HCT116 (cell line): Measurements from ENCODE around the gene FLT4. TPM values are rescaled to one million over a fixed set of nuclear protein-coding genes. Genes with fewer than 3 reads are reported as not detected.

Experiments
- ATAC-seq: fragments of 200-7000 bp; cut with Tn5 transposase; 2 replicates; pipeline ENCODE4 v1.9.1; 2020; ENCODE audit warnings: mild to moderate bottlenecking, moderate library complexity
- BruUV-seq: library from RNA; stranded (reverse); fragments of 400-500 nt; replicated peaks from 2 replicates; lab custom pipeline; 2021; lab: Mats Ljungman, UMichigan
- CTCF ChIA-PET: fragments of 300-600 bp; sonication (Branson Sonifier 250); formaldehyde crosslinking; loops from one replicate; lab custom pipeline; 2021; ENCODE audit warnings: antibody characterized with exemption; lab: Charles Lee
- POLR2A ChIA-PET: fragments of 300-600, 350-600 bp; sonication (Branson Sonifier 250); formaldehyde crosslinking; loops from one replicate; lab custom pipeline; 2021; ENCODE audit warnings: antibody characterized with exemption; lab: Charles Lee
- RAD21 ChIA-PET, 2 experiments: fragments of 300-600 bp; sonication (Branson Sonifier 250); formaldehyde crosslinking; loops; one replicate each; lab custom pipeline; 2023; ENCODE audit warnings: low total read pairs in 2 of 2; ENCODE audit not compliant: uncharacterized antibody in 2 of 2, unreplicated experiment in 2 of 2, low non-redundant PET in 1 of 2; lab: Charles Lee
- DNase-seq: peaks from one replicate; pipeline ENCODE4 v3.0.0-alpha.2; 2010; ENCODE audit warnings: low read depth, low spot score
- H2AFZ ChIP-seq: fragments of 200-600 bp; shearing (Covaris generic), sonication (generic); 2 replicates; pipeline ENCODE4 v1.6.1; 2017; ENCODE audit warnings: low read depth, mixed run types, mixed read lengths, antibody characterized with exemption, low read length; ENCODE audit not compliant: poor library complexity, severe bottlenecking
- H3K27ac ChIP-seq: 2 replicates; pipeline ENCODE4 v1.5.1; 2012; ENCODE audit warnings: low read depth, low read length
- H3K27me3 ChIP-seq: fragments of 200-600 bp; sonication (generic); 2 replicates; pipeline ENCODE4 v1.6.1; 2016; ENCODE audit warnings: mixed run types, low read length, mixed read lengths; ENCODE audit not compliant: insufficient read depth
- H3K36me3 ChIP-seq, 2 experiments: fragments of 200-500 bp in 1 of 2; fragments of 200-600 bp in 1 of 2; sonication (Bioruptor generic) in 1 of 2; sonication (generic) in 1 of 2; 2 replicates each; pipeline versions ENCODE4 v1.5.1 to v1.6.1; 2014 to 2016; ENCODE audit warnings: low read length in 2 of 2, inconsistent platforms in 1 of 2, mixed read lengths in 1 of 2, mixed run types in 1 of 2; ENCODE audit not compliant: insufficient read depth in 2 of 2, control insufficient read depth in 1 of 2
- H3K4me1 ChIP-seq, 2 experiments: fragments of 200-600 bp in 1 of 2; sonication (generic) in 1 of 2; 2 replicates each; pipeline versions ENCODE4 v1.5.1 to v1.6.1; 2012 to 2017; ENCODE audit warnings: low read length in 2 of 2, inconsistent platforms in 1 of 2, mild to moderate bottlenecking in 1 of 2, mixed read lengths in 1 of 2, mixed run types in 1 of 2, moderate library complexity in 1 of 2; ENCODE audit not compliant: insufficient read depth in 2 of 2, control insufficient read depth in 1 of 2
- H3K4me2 ChIP-seq: fragments of 200-600 bp; sonication (generic); 2 replicates; pipeline ENCODE4 v1.6.1; 2017; ENCODE audit warnings: mixed run types, low read length, mixed read lengths
- H3K4me3 ChIP-seq, 2 experiments: fragments of 200-600 bp in 1 of 2; sonication (generic) in 1 of 2; replicated peaks in 1 of 2; 2 replicates each; pipeline ENCODE4 v1.5.1; 2011 to 2016; ENCODE audit warnings: low read length in 2 of 2, control low read depth in 1 of 2, low read depth in 1 of 2, mild to moderate bottlenecking in 1 of 2, mixed read lengths in 1 of 2, mixed run types in 1 of 2
- H3K79me2 ChIP-seq: fragments of 200-600 bp; sonication (generic); 2 replicates; pipeline ENCODE4 v1.6.1; 2017; ENCODE audit warnings: mild to moderate bottlenecking, mixed run types, low read length, moderate library complexity, mixed read lengths; ENCODE audit not compliant: insufficient read depth
- H3K9ac ChIP-seq: fragments of 200-600 bp; sonication (generic); 2 replicates; pipeline ENCODE4 v1.6.1; 2016; ENCODE audit warnings: low read length, mixed read lengths
- H3K9me2 ChIP-seq: fragments of 200-600 bp; sonication (generic), shearing (Covaris generic); 2 replicates; pipeline ENCODE4 v1.6.1; 2017; ENCODE audit warnings: mixed run types, mild to moderate bottlenecking, moderate library complexity; ENCODE audit not compliant: insufficient read depth
- H3K9me3 ChIP-seq, 2 experiments: fragments of 200-500 bp in 1 of 2; fragments of 200-600 bp in 1 of 2; sonication (Bioruptor generic) in 1 of 2; sonication (generic) in 1 of 2; 2 replicates each; pipeline ENCODE4 v1.6.1; 2014 to 2017; ENCODE audit warnings: low read length in 2 of 2, mixed read lengths in 2 of 2, inconsistent platforms in 1 of 2, low read depth in 1 of 2, mild to moderate bottlenecking in 1 of 2, mixed run types in 1 of 2, moderate library complexity in 1 of 2; ENCODE audit not compliant: control insufficient read depth in 1 of 2, insufficient read depth in 1 of 2
- H4K20me1 ChIP-seq: fragments of 200-600 bp; sonication (generic), shearing (Covaris generic); 2 replicates; pipeline ENCODE4 v1.6.1; 2017; ENCODE audit warnings: mixed run types, mild to moderate bottlenecking, moderate library complexity; ENCODE audit not compliant: insufficient read depth
- ATF3 ChIP-seq: IDR thresholded peaks from 2 replicates; pipeline ENCODE4 v1.6.1; 2012
- EZH2 ChIP-seq: fragments of 200-600 bp; sonication (generic); IDR thresholded peaks from 2 replicates; pipeline ENCODE4 v1.6.1; 2017; ENCODE audit warnings: antibody characterized with exemption, mixed run types
- EZH2phosphoT487 ChIP-seq: fragments of 200-600 bp; IDR thresholded peaks from 2 replicates; pipeline ENCODE4 v1.6.1; 2018; ENCODE audit warnings: antibody characterized with exemption, borderline replicate concordance
- JUND ChIP-seq: IDR thresholded peaks from 2 replicates; pipeline ENCODE4 v1.6.1; 2012
- POLR2A ChIP-seq: IDR thresholded peaks from 2 replicates; pipeline ENCODE4 v1.7.0; 2011; ENCODE audit warnings: borderline replicate concordance; ENCODE audit not compliant: insufficient read depth, insufficient read length; ENCODE audit errors: extremely low read depth
- POLR2AphosphoS5 ChIP-seq: IDR thresholded peaks from 2 replicates; pipeline ENCODE4 v1.6.1; 2011; ENCODE audit warnings: mild to moderate bottlenecking, low read depth, low read length, moderate library complexity
- SIN3A ChIP-seq: IDR thresholded peaks from 2 replicates; pipeline ENCODE4 v1.6.1; 2012; ENCODE audit warnings: low read depth
- TCF7L2 ChIP-seq: IDR thresholded peaks from 2 replicates; pipeline ENCODE4 v1.7.0; 2011; ENCODE audit warnings: borderline replicate concordance, inconsistent platforms; ENCODE audit not compliant: insufficient read depth, insufficient read length; ENCODE audit errors: extremely low read depth
- YY1 ChIP-seq: IDR thresholded peaks from 2 replicates; pipeline ENCODE4 v1.6.1; 2011; ENCODE audit warnings: low read length, low read depth, moderate library complexity, mild to moderate bottlenecking; ENCODE audit not compliant: insufficient replicate concordance; ENCODE audit errors: extremely low read depth
- ZFX ChIP-seq: fragments of 450-650 bp; IDR thresholded peaks from 2 replicates; pipeline ENCODE4 v1.6.1; 2017
- ZNF274 ChIP-seq: fragments of 200-500 bp; sonication (Bioruptor generic); IDR thresholded peaks from 2 replicates; pipeline ENCODE4 v1.6.1; 2014; ENCODE audit warnings: mild to moderate bottlenecking, low read depth, low read length, inconsistent platforms
- intact Hi-C: fragments of 100-400 bp; cut with micrococcal nuclease; formaldehyde crosslinking; loops from 2 replicates; pipeline ENCODE4 v1.10.0; 2022
- total RNA-seq: library from RNA; stranded (reverse); gene quantifications from one replicate; pipeline ENCODE4 v1.2.1, GENCODE V29; 2021; ENCODE audit not compliant: unreplicated experiment
- TF ChIP-seq, protein P1 (sequence below): IDR thresholded peaks from 2 replicates; pipeline ENCODE4 v1.6.1; 2011; ENCODE audit warnings: mild to moderate bottlenecking, low read length, moderate library complexity; ENCODE audit not compliant: insufficient replicate concordance; ENCODE audit errors: extremely low read depth
- TF ChIP-seq, protein P2 (sequence below): IDR thresholded peaks from 2 replicates; pipeline ENCODE4 v1.6.1; 2012; ENCODE audit warnings: low read depth
- TF ChIP-seq, protein P3 (sequence below): IDR thresholded peaks from 2 replicates; pipeline ENCODE4 v1.6.1; 2012
- TF ChIP-seq, protein P4 (sequence below), 3 experiments: fragments of 200-600 bp in 1 of 3; sonication (generic) in 1 of 3; IDR thresholded peaks in 2 of 3; conservative IDR thresholded peaks in 1 of 3; 2 replicates each; pipeline ENCODE4 v1.5.1; 2012 to 2017; ENCODE audit warnings: low read depth in 2 of 3, low read length in 2 of 3, antibody characterized with exemption in 1 of 3, borderline replicate concordance in 1 of 3, control low read depth in 1 of 3, mild to moderate bottlenecking in 1 of 3, mixed read lengths in 1 of 3, mixed run types in 1 of 3, moderate library complexity in 1 of 3; ENCODE audit not compliant: insufficient read depth in 1 of 3

Gene FLT4
- total RNA-seq, 1 experiment from 2014 or later: 0.17 TPM

- DNase-seq (no peak), ATAC-seq (no peak)
- Histone ChIP-seq H3K4me2 (no peak overlapping the region), H3K79me2 (no peaks in the 10 kb centered on the region), H3K4me3 (no peak overlapping the region), H3K27me3 (no peaks in the 10 kb centered on the region), H4K20me1 (no peaks in the 10 kb centered on the region), H3K9me2 (no peaks in the 10 kb centered on the region), H3K4me1 (no peaks in the 10 kb centered on the region), H3K27ac (no peak overlapping the region), H3K36me3 (no peaks in the 10 kb centered on the region), H3K9me3 (no peaks in the 10 kb centered on the region), H3K9ac (no peak overlapping the region), H2AFZ (no peak overlapping the region)
- no TSS peak for BruUV-seq
- ChIA-PET POLR2A (no interaction called here), RAD21 (no interaction called here), CTCF (no interaction called here)
- intact Hi-C loops: no loop called here
- TF ChIP-seq, protein P1, sequence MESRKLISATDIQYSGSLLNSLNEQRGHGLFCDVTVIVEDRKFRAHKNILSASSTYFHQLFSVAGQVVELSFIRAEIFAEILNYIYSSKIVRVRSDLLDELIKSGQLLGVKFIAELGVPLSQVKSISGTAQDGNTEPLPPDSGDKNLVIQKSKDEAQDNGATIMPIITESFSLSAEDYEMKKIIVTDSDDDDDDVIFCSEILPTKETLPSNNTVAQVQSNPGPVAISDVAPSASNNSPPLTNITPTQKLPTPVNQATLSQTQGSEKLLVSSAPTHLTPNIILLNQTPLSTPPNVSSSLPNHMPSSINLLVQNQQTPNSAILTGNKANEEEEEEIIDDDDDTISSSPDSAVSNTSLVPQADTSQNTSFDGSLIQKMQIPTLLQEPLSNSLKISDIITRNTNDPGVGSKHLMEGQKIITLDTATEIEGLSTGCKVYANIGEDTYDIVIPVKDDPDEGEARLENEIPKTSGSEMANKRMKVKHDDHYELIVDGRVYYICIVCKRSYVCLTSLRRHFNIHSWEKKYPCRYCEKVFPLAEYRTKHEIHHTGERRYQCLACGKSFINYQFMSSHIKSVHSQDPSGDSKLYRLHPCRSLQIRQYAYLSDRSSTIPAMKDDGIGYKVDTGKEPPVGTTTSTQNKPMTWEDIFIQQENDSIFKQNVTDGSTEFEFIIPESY: no peak
- TF ChIP-seq, protein P2, sequence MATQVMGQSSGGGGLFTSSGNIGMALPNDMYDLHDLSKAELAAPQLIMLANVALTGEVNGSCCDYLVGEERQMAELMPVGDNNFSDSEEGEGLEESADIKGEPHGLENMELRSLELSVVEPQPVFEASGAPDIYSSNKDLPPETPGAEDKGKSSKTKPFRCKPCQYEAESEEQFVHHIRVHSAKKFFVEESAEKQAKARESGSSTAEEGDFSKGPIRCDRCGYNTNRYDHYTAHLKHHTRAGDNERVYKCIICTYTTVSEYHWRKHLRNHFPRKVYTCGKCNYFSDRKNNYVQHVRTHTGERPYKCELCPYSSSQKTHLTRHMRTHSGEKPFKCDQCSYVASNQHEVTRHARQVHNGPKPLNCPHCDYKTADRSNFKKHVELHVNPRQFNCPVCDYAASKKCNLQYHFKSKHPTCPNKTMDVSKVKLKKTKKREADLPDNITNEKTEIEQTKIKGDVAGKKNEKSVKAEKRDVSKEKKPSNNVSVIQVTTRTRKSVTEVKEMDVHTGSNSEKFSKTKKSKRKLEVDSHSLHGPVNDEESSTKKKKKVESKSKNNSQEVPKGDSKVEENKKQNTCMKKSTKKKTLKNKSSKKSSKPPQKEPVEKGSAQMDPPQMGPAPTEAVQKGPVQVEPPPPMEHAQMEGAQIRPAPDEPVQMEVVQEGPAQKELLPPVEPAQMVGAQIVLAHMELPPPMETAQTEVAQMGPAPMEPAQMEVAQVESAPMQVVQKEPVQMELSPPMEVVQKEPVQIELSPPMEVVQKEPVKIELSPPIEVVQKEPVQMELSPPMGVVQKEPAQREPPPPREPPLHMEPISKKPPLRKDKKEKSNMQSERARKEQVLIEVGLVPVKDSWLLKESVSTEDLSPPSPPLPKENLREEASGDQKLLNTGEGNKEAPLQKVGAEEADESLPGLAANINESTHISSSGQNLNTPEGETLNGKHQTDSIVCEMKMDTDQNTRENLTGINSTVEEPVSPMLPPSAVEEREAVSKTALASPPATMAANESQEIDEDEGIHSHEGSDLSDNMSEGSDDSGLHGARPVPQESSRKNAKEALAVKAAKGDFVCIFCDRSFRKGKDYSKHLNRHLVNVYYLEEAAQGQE: no peak
- TF ChIP-seq JUND (no peak), TCF7L2 (no peak), ZNF274 (no peak), POLR2A (no peak), EZH2 (no peak), ZFX (no peak), YY1 (no peak), SIN3A (no peak), ATF3 (no peak), EZH2phosphoT487 (no peak), POLR2AphosphoS5 (no peak)
- TF ChIP-seq, protein P3, sequence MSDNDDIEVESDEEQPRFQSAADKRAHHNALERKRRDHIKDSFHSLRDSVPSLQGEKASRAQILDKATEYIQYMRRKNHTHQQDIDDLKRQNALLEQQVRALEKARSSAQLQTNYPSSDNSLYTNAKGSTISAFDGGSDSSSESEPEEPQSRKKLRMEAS: no peak
- TF ChIP-seq, protein P4, sequence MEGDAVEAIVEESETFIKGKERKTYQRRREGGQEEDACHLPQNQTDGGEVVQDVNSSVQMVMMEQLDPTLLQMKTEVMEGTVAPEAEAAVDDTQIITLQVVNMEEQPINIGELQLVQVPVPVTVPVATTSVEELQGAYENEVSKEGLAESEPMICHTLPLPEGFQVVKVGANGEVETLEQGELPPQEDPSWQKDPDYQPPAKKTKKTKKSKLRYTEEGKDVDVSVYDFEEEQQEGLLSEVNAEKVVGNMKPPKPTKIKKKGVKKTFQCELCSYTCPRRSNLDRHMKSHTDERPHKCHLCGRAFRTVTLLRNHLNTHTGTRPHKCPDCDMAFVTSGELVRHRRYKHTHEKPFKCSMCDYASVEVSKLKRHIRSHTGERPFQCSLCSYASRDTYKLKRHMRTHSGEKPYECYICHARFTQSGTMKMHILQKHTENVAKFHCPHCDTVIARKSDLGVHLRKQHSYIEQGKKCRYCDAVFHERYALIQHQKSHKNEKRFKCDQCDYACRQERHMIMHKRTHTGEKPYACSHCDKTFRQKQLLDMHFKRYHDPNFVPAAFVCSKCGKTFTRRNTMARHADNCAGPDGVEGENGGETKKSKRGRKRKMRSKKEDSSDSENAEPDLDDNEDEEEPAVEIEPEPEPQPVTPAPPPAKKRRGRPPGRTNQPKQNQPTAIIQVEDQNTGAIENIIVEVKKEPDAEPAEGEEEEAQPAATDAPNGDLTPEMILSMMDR (IDR thresholded peaks at IDR 0.05 in 2 of 3, conservative IDR thresholded peaks at IDR 0.05 in 1 of 3; ENCODE audit: borderline replicate concordance in 1 of 3, insufficient read depth in 1 of 3, low read depth in 2 of 3, low read length in 2 of 3): no peak
These were observed 2.5 kb downstream of the FLT4 start for GRCh38 chr5:180646963-180647305.
